Astrocyte of the cerebellum (primary cell): ENCODE data around the gene ATG5.

Experiments used
- DNase-seq: peaks from one replicate; pipeline ENCODE4 v3.0.0-alpha.2; 2011; ENCODE audit warnings: low read depth
- H3K4me3 ChIP-seq: 2 replicates; pipeline ENCODE4 v1.5.1; 2011; ENCODE audit warnings: mild to moderate bottlenecking, low read depth, low read length, moderate library complexity
- CTCF ChIP-seq: IDR thresholded peaks from 2 replicates; pipeline ENCODE4 v1.5.1; 2012; ENCODE audit warnings: low read length, low read depth, moderate library complexity, mild to moderate bottlenecking; ENCODE audit errors: missing control alignments
- in situ Hi-C: cut with HindIII; loops from 2 replicates; pipeline ENCODE4 v1.10.0; 2017; ENCODE audit warnings: low sequenced_read_pairs

Gene ATG5

DNA sequence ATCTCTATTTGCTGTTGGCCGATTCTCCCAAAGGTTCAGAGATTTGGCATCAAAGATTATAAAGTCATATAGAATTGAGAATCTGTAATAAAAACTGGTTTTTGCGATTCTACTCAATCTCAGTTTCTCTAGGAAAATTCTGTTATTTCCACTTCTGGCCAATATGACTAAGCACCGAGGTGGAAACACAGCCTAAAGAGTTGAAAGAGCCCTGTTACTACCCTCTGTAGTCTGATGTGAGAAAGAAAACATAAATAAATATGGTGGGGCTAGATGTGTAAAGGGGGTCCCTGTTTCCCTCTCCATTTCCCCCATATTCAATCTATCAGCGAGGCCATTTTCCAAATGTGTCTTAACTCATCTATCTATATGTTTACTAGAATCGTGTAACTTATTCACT, 156.0 kb downstream of the ATG5 start:
- no peak overlapping the region for H3K4me3 ChIP-seq
- in situ Hi-C loops, result no loop called here
- DNase-seq, result no peak
- TF ChIP-seq CTCF, result no peak

GRCh38 chr6:106168097-106168888, 157.3 kb downstream of the ATG5 start:
- in situ Hi-C loops, result no loop called here
- no peak for DNase-seq
- no peak for TF ChIP-seq CTCF
- no peak overlapping the region for H3K4me3 ChIP-seq

GRCh38 chr6:106167096-106167814, 158.3 kb downstream of the ATG5 start:
- no peak overlapping the region for H3K4me3 ChIP-seq
- in situ Hi-C loops, result no loop called here
- no peak for DNase-seq
- no peak for TF ChIP-seq CTCF

DNA sequence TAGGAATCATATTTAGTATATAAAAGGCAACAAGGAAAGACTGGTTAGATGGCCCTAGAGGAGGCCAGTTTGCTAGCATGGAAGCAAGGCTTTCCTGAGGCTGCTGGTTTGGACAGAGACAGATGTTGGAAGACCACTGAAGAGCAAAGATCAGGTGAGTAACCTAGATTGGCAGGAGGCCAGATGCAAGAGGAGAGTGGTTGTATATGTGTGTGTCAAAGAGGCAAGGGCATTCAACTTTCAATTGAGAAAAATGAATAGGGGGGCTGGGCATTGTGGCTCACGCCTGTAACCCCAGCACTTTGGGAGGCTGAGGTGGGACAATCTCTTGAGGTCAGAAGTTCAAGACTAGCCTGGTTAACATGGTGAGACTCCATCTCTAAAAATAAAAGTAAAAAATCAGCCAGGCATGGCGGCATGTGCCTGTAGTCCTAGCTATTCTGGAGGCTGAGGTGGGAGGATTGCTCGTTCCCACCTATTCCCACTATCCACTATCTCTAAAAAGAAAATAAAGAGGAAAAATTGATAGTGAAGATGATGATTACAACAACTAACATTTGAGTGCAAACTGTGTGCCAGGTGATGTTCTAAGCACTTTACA, 159.6 kb downstream of the ATG5 start:
- peak; percentile 73 for DNase-seq
- no peak for TF ChIP-seq CTCF
- no peak overlapping the region for H3K4me3 ChIP-seq
- in situ Hi-C loops, result no loop called here

- TF ChIP-seq CTCF, result no peak
- in situ Hi-C loops, result no loop called here
- no peak overlapping the region for H3K4me3 ChIP-seq
- DNase-seq, result peak; percentile 53
Observed at GRCh38 chr6:106163966-106164877, 161.3 kb downstream of the ATG5 start.
